ENCODE measurements around the gene PTGIR.

- no peak for TF ChIP-seq POLR2AphosphoS5 (IDR thresholded peaks at IDR 0.05; ENCODE audit: borderline replicate concordance, low read depth, low read length)
- TF ChIP-seq EZH2 (IDR thresholded peaks at IDR 0.05), result no peak
- TF ChIP-seq FOXP2 (optimal IDR thresholded peaks at IDR 0.05; ENCODE audit: control extremely low read depth, extremely low read length, insufficient read depth), result no peak
Measured at GRCh38 chr19:46626446-46626845, 1.6 kb upstream of the PTGIR start.

All from SK-N-MC (cell line).